HCT116 (cell line): ENCODE measurements around the gene PCDH9. TPM values are rescaled to one million over a fixed set of nuclear protein-coding genes. Genes with fewer than 3 reads are reported as not detected.

Source experiments
- ATAC-seq: fragments of 200-7000 bp; cut with Tn5 transposase; 2 replicates; pipeline ENCODE4 v1.9.1; 2020; ENCODE audit warnings: mild to moderate bottlenecking, moderate library complexity
- BruUV-seq: library from RNA; stranded (reverse); fragments of 400-500 nt; replicated peaks from 2 replicates; lab custom pipeline; 2021; lab: Mats Ljungman, UMichigan
- CTCF ChIA-PET: fragments of 300-600 bp; sonication (Branson Sonifier 250); formaldehyde crosslinking; loops from one replicate; lab custom pipeline; 2021; ENCODE audit warnings: antibody characterized with exemption; lab: Charles Lee
- POLR2A ChIA-PET: fragments of 300-600, 350-600 bp; sonication (Branson Sonifier 250); formaldehyde crosslinking; loops from one replicate; lab custom pipeline; 2021; ENCODE audit warnings: antibody characterized with exemption; lab: Charles Lee
- RAD21 ChIA-PET, 2 experiments: fragments of 300-600 bp; sonication (Branson Sonifier 250); formaldehyde crosslinking; loops; one replicate each; lab custom pipeline; 2023; ENCODE audit warnings: low total read pairs in 2 of 2; ENCODE audit not compliant: uncharacterized antibody in 2 of 2, unreplicated experiment in 2 of 2, low non-redundant PET in 1 of 2; lab: Charles Lee
- DNase-seq: peaks from one replicate; pipeline ENCODE4 v3.0.0-alpha.2; 2010; ENCODE audit warnings: low read depth, low spot score
- H2AFZ ChIP-seq: fragments of 200-600 bp; shearing (Covaris generic), sonication (generic); 2 replicates; pipeline ENCODE4 v1.6.1; 2017; ENCODE audit warnings: low read depth, mixed run types, mixed read lengths, antibody characterized with exemption, low read length; ENCODE audit not compliant: poor library complexity, severe bottlenecking
- H3K27ac ChIP-seq: 2 replicates; pipeline ENCODE4 v1.5.1; 2012; ENCODE audit warnings: low read depth, low read length
- H3K27me3 ChIP-seq: fragments of 200-600 bp; sonication (generic); 2 replicates; pipeline ENCODE4 v1.6.1; 2016; ENCODE audit warnings: mixed run types, low read length, mixed read lengths; ENCODE audit not compliant: insufficient read depth
- H3K36me3 ChIP-seq, 2 experiments: fragments of 200-500 bp in 1 of 2; fragments of 200-600 bp in 1 of 2; sonication (Bioruptor generic) in 1 of 2; sonication (generic) in 1 of 2; 2 replicates each; pipeline versions ENCODE4 v1.5.1 to v1.6.1; 2014 to 2016; ENCODE audit warnings: low read length in 2 of 2, inconsistent platforms in 1 of 2, mixed read lengths in 1 of 2, mixed run types in 1 of 2; ENCODE audit not compliant: insufficient read depth in 2 of 2, control insufficient read depth in 1 of 2
- H3K4me1 ChIP-seq, 2 experiments: fragments of 200-600 bp in 1 of 2; sonication (generic) in 1 of 2; 2 replicates each; pipeline versions ENCODE4 v1.5.1 to v1.6.1; 2012 to 2017; ENCODE audit warnings: low read length in 2 of 2, inconsistent platforms in 1 of 2, mild to moderate bottlenecking in 1 of 2, mixed read lengths in 1 of 2, mixed run types in 1 of 2, moderate library complexity in 1 of 2; ENCODE audit not compliant: insufficient read depth in 2 of 2, control insufficient read depth in 1 of 2
- H3K4me2 ChIP-seq: fragments of 200-600 bp; sonication (generic); 2 replicates; pipeline ENCODE4 v1.6.1; 2017; ENCODE audit warnings: mixed run types, low read length, mixed read lengths
- H3K4me3 ChIP-seq, 2 experiments: fragments of 200-600 bp in 1 of 2; sonication (generic) in 1 of 2; replicated peaks in 1 of 2; 2 replicates each; pipeline ENCODE4 v1.5.1; 2011 to 2016; ENCODE audit warnings: low read length in 2 of 2, control low read depth in 1 of 2, low read depth in 1 of 2, mild to moderate bottlenecking in 1 of 2, mixed read lengths in 1 of 2, mixed run types in 1 of 2
- H3K79me2 ChIP-seq: fragments of 200-600 bp; sonication (generic); 2 replicates; pipeline ENCODE4 v1.6.1; 2017; ENCODE audit warnings: mild to moderate bottlenecking, mixed run types, low read length, moderate library complexity, mixed read lengths; ENCODE audit not compliant: insufficient read depth
- H3K9ac ChIP-seq: fragments of 200-600 bp; sonication (generic); 2 replicates; pipeline ENCODE4 v1.6.1; 2016; ENCODE audit warnings: low read length, mixed read lengths
- H3K9me2 ChIP-seq: fragments of 200-600 bp; sonication (generic), shearing (Covaris generic); 2 replicates; pipeline ENCODE4 v1.6.1; 2017; ENCODE audit warnings: mixed run types, mild to moderate bottlenecking, moderate library complexity; ENCODE audit not compliant: insufficient read depth
- H3K9me3 ChIP-seq, 2 experiments: fragments of 200-500 bp in 1 of 2; fragments of 200-600 bp in 1 of 2; sonication (Bioruptor generic) in 1 of 2; sonication (generic) in 1 of 2; 2 replicates each; pipeline ENCODE4 v1.6.1; 2014 to 2017; ENCODE audit warnings: low read length in 2 of 2, mixed read lengths in 2 of 2, inconsistent platforms in 1 of 2, low read depth in 1 of 2, mild to moderate bottlenecking in 1 of 2, mixed run types in 1 of 2, moderate library complexity in 1 of 2; ENCODE audit not compliant: control insufficient read depth in 1 of 2, insufficient read depth in 1 of 2
- H4K20me1 ChIP-seq: fragments of 200-600 bp; sonication (generic), shearing (Covaris generic); 2 replicates; pipeline ENCODE4 v1.6.1; 2017; ENCODE audit warnings: mixed run types, mild to moderate bottlenecking, moderate library complexity; ENCODE audit not compliant: insufficient read depth
- CBX3 ChIP-seq: IDR thresholded peaks from 2 replicates; pipeline ENCODE4 v1.6.1; 2012; ENCODE audit warnings: low read depth
- CEBPB ChIP-seq: IDR thresholded peaks from 2 replicates; pipeline ENCODE4 v1.6.1; 2012; ENCODE audit warnings: low read depth
- EGR1 ChIP-seq: IDR thresholded peaks from 2 replicates; pipeline ENCODE4 v1.6.1; 2012; ENCODE audit warnings: low read depth
- ELF1 ChIP-seq: IDR thresholded peaks from 2 replicates; pipeline ENCODE4 v1.6.1; 2012; ENCODE audit warnings: low read depth, borderline replicate concordance
- EZH2phosphoT487 ChIP-seq: fragments of 200-600 bp; IDR thresholded peaks from 2 replicates; pipeline ENCODE4 v1.6.1; 2018; ENCODE audit warnings: antibody characterized with exemption, borderline replicate concordance
- FOSL1 ChIP-seq: IDR thresholded peaks from 2 replicates; pipeline ENCODE4 v1.6.1; 2012; ENCODE audit warnings: low read depth
- JUND ChIP-seq: IDR thresholded peaks from 2 replicates; pipeline ENCODE4 v1.6.1; 2012
- POLR2A ChIP-seq: IDR thresholded peaks from 2 replicates; pipeline ENCODE4 v1.7.0; 2011; ENCODE audit warnings: borderline replicate concordance; ENCODE audit not compliant: insufficient read depth, insufficient read length; ENCODE audit errors: extremely low read depth
- RAD21 ChIP-seq: IDR thresholded peaks from 2 replicates; pipeline ENCODE4 v1.6.1; 2012; ENCODE audit warnings: low read depth, mild to moderate bottlenecking
- SP1 ChIP-seq: IDR thresholded peaks from 2 replicates; pipeline ENCODE4 v1.6.1; 2012; ENCODE audit warnings: low read depth
- SRF ChIP-seq: IDR thresholded peaks from 2 replicates; pipeline ENCODE4 v1.6.1; 2012; ENCODE audit warnings: low read depth
- YY1 ChIP-seq: IDR thresholded peaks from 2 replicates; pipeline ENCODE4 v1.6.1; 2011; ENCODE audit warnings: low read length, low read depth, moderate library complexity, mild to moderate bottlenecking; ENCODE audit not compliant: insufficient replicate concordance; ENCODE audit errors: extremely low read depth
- ZFX ChIP-seq: fragments of 450-650 bp; IDR thresholded peaks from 2 replicates; pipeline ENCODE4 v1.6.1; 2017
- intact Hi-C: fragments of 100-400 bp; cut with micrococcal nuclease; formaldehyde crosslinking; loops from 2 replicates; pipeline ENCODE4 v1.10.0; 2022
- total RNA-seq: library from RNA; stranded (reverse); gene quantifications from one replicate; pipeline ENCODE4 v1.2.1, GENCODE V29; 2021; ENCODE audit not compliant: unreplicated experiment
- TF ChIP-seq, protein P1 (sequence below): IDR thresholded peaks from 2 replicates; pipeline ENCODE4 v1.6.1; 2012; ENCODE audit warnings: low read depth
- TF ChIP-seq, protein P2 (sequence below): IDR thresholded peaks from 2 replicates; pipeline ENCODE4 v1.6.1; 2012

The PCDH9 gene
- total RNA-seq, 1 experiment from 2014 or later = 0.02 TPM

GRCh38 chr13:66461021-66461420 is 769.1 kb downstream of the PCDH9 start:
- no peaks in the 10 kb centered on the region for H3K4me1 ChIP-seq
- no peak overlapping the region for H3K27ac ChIP-seq
- H3K9me3 ChIP-seq = no peaks in the 10 kb centered on the region
- ChIA-PET POLR2A (no interaction called here), CTCF (no interaction called here), RAD21 (no interaction called here)
- no peak for ATAC-seq
- no peaks in the 10 kb centered on the region for H3K79me2 ChIP-seq
- H3K9ac ChIP-seq = no peak overlapping the region
- H3K4me2 ChIP-seq = no peak overlapping the region
- H3K36me3 ChIP-seq = no peaks in the 10 kb centered on the region
- H3K4me3 ChIP-seq = no peak overlapping the region
- no peak for TF ChIP-seq ELF1
- no peak for TF ChIP-seq SP1
- TF ChIP-seq ZFX = no peak
- TF ChIP-seq SRF = no peak
- no peak for TF ChIP-seq RAD21
- no peak for TF ChIP-seq POLR2A
- no peak for TF ChIP-seq JUND
- TF ChIP-seq EGR1 = no peak
- TF ChIP-seq, protein P1, sequence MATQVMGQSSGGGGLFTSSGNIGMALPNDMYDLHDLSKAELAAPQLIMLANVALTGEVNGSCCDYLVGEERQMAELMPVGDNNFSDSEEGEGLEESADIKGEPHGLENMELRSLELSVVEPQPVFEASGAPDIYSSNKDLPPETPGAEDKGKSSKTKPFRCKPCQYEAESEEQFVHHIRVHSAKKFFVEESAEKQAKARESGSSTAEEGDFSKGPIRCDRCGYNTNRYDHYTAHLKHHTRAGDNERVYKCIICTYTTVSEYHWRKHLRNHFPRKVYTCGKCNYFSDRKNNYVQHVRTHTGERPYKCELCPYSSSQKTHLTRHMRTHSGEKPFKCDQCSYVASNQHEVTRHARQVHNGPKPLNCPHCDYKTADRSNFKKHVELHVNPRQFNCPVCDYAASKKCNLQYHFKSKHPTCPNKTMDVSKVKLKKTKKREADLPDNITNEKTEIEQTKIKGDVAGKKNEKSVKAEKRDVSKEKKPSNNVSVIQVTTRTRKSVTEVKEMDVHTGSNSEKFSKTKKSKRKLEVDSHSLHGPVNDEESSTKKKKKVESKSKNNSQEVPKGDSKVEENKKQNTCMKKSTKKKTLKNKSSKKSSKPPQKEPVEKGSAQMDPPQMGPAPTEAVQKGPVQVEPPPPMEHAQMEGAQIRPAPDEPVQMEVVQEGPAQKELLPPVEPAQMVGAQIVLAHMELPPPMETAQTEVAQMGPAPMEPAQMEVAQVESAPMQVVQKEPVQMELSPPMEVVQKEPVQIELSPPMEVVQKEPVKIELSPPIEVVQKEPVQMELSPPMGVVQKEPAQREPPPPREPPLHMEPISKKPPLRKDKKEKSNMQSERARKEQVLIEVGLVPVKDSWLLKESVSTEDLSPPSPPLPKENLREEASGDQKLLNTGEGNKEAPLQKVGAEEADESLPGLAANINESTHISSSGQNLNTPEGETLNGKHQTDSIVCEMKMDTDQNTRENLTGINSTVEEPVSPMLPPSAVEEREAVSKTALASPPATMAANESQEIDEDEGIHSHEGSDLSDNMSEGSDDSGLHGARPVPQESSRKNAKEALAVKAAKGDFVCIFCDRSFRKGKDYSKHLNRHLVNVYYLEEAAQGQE = no peak
- TF ChIP-seq CEBPB = no peak
- TF ChIP-seq YY1 = no peak
- no peak for TF ChIP-seq EZH2phosphoT487
- TF ChIP-seq, protein P2, sequence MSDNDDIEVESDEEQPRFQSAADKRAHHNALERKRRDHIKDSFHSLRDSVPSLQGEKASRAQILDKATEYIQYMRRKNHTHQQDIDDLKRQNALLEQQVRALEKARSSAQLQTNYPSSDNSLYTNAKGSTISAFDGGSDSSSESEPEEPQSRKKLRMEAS = no peak
- no peak for TF ChIP-seq CBX3
- no peak for TF ChIP-seq FOSL1
- TF ChIP-seq, all 23 proteins: peak for 0
- H4K20me1 ChIP-seq = no peaks in the 10 kb centered on the region
- no TSS peak for BruUV-seq
- H3K9me2 ChIP-seq = no peaks in the 10 kb centered on the region
- no peak overlapping the region for H2AFZ ChIP-seq
- DNase-seq = no peak
- intact Hi-C loops = no loop called here
- no peaks in the 10 kb centered on the region for H3K27me3 ChIP-seq
